PC-3 (cell line): ENCODE results near the gene MTHFD1.

Experiments
- EZH2 ChIP-seq: fragments of 300-600 bp; sonication (generic); IDR thresholded peaks from one replicate; pipeline ENCODE4 v1.6.1; 2017; ENCODE audit warnings: antibody characterized with exemption, mild to moderate bottlenecking, low read length; ENCODE audit not compliant: unreplicated experiment
- TF ChIP-seq, protein P1 (sequence below): fragments of 300-600 bp; sonication (generic); conservative IDR thresholded peaks from 2 replicates; pipeline ENCODE4 v1.5.1; 2017; ENCODE audit warnings: antibody characterized with exemption, low read depth, mild to moderate bottlenecking, low read length

DNA sequence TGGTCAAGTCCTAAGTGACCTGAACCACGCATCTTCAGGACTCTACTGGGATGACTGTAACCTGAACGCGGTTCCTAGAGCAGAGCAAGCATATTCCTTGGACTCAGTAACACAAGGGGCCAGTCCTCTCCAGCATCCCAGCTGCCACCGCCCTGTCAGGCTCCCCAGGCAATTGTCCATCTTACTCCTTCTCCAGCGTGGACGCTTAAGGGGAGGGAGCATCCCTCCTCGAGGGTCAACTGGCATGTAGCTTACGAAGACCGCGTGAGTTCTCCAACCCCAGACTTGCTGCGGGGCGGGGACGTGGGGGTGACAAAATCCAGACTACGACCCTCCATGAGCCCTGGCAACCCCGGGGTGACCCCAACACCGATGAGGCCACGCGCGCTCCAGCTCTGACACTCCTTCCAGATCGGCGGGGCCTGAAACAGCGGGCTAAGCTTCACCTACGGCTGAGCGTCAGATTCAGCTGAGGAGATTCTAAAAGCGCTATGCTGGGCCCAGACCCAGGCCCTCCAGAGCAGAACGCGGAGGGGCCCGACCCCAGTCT lies 846 bp upstream of the MTHFD1 start:
- TF ChIP-seq, protein P1, sequence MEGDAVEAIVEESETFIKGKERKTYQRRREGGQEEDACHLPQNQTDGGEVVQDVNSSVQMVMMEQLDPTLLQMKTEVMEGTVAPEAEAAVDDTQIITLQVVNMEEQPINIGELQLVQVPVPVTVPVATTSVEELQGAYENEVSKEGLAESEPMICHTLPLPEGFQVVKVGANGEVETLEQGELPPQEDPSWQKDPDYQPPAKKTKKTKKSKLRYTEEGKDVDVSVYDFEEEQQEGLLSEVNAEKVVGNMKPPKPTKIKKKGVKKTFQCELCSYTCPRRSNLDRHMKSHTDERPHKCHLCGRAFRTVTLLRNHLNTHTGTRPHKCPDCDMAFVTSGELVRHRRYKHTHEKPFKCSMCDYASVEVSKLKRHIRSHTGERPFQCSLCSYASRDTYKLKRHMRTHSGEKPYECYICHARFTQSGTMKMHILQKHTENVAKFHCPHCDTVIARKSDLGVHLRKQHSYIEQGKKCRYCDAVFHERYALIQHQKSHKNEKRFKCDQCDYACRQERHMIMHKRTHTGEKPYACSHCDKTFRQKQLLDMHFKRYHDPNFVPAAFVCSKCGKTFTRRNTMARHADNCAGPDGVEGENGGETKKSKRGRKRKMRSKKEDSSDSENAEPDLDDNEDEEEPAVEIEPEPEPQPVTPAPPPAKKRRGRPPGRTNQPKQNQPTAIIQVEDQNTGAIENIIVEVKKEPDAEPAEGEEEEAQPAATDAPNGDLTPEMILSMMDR = no peak
- TF ChIP-seq EZH2 = no peak
